SK-N-MC (cell line): Measurements from ENCODE around the gene COL13A1.

ENCODE experiments used
- EZH2 ChIP-seq: fragments of 200-600 bp; sonication (generic); IDR thresholded peaks from one replicate; pipeline ENCODE4 v1.6.1; 2017; ENCODE audit warnings: antibody characterized with exemption
- FOXP2 ChIP-seq: optimal IDR thresholded peaks from 2 replicates; pipeline ENCODE3; 2011; ENCODE audit warnings: mild to moderate bottlenecking, moderate library complexity; ENCODE audit not compliant: insufficient read depth; ENCODE audit errors: extremely low read length, control extremely low read depth
- POLR2AphosphoS5 ChIP-seq: IDR thresholded peaks from 2 replicates; pipeline ENCODE4 v1.6.1; 2012; ENCODE audit warnings: mild to moderate bottlenecking, low read depth, low read length, borderline replicate concordance

- no peak for TF ChIP-seq EZH2
- no peak for TF ChIP-seq POLR2AphosphoS5
- TF ChIP-seq FOXP2, result no peak
These were observed 9.9 kb upstream of the COL13A1 start for GRCh38 chr10:69791812-69792211.
